Endothelial cell of umbilical vein (primary cell): Measurements from ENCODE around the gene PYURF. TPM values are rescaled to one million over a fixed set of nuclear protein-coding genes. Genes with fewer than 3 reads are reported as not detected.

Source experiments
- BruUV-seq: library from RNA; stranded (reverse); fragments of 400-500 nt; replicated peaks from 2 replicates; lab custom pipeline; 2021; lab: Mats Ljungman, UMichigan
- CTCF ChIA-PET: fragments of 300-600, 350-600 bp; sonication (Branson Sonifier 250); formaldehyde crosslinking; loops from one replicate; lab custom pipeline; 2021; ENCODE audit warnings: antibody characterized with exemption, inconsistent platforms; lab: Charles Lee
- POLR2A ChIA-PET: fragments of 300-600, 350-600 bp; sonication (Branson Sonifier 250); formaldehyde crosslinking; loops from one replicate; lab custom pipeline; 2021; ENCODE audit warnings: antibody characterized with exemption, inconsistent platforms; lab: Charles Lee
- DNase-seq: peaks from one replicate; pipeline ENCODE4 v3.0.0-alpha.2; 2011; ENCODE audit warnings: low read depth, low spot score
- FAIRE-seq: peaks from 2 replicates; lab custom pipeline; 2011; peaks lifted over from hg19 to GRCh38; lab: Jason Lieb, UNC
- H2AFZ ChIP-seq: 2 replicates; pipeline ENCODE4 v1.6.0; 2012; ENCODE audit warnings: low read depth, low read length, control low read depth, inconsistent platforms
- H3K27ac ChIP-seq: 2 replicates; pipeline ENCODE4 v1.5.1; 2011; ENCODE audit warnings: low read depth, mild to moderate bottlenecking, control low read depth, low read length, moderate library complexity; ENCODE audit not compliant: insufficient read depth
- H3K27me3 ChIP-seq, 2 experiments: 2 replicates each; pipeline versions ENCODE4 v1.6.0 to v1.6.1; 2011; ENCODE audit warnings: low read length in 2 of 2, mixed read lengths in 1 of 2; ENCODE audit not compliant: control insufficient read depth in 2 of 2, insufficient read depth in 2 of 2
- H3K36me3 ChIP-seq, 2 experiments: 2 replicates in 1 of 2; 3 replicates in 1 of 2; pipeline ENCODE4 v1.5.1; 2011; ENCODE audit warnings: low read length in 2 of 2, mild to moderate bottlenecking in 1 of 2, moderate library complexity in 1 of 2; ENCODE audit not compliant: control insufficient read depth in 2 of 2, insufficient read depth in 2 of 2; ENCODE audit errors: extremely low read depth in 1 of 2
- H3K4me1 ChIP-seq: 3 replicates; pipeline ENCODE4 v1.5.1; 2011; ENCODE audit warnings: mild to moderate bottlenecking, low read length; ENCODE audit not compliant: control insufficient read depth, insufficient read depth; ENCODE audit errors: extremely low read depth
- H3K4me2 ChIP-seq: 2 replicates; pipeline ENCODE4 v1.6.1; 2011; ENCODE audit warnings: low read length, control low read depth, mixed read lengths; ENCODE audit not compliant: insufficient read depth
- H3K4me3 ChIP-seq, 3 experiments: fragments of 200-600 bp in 1 of 3; sonication (generic), shearing (Covaris generic) in 1 of 3; replicated peaks in 1 of 3; 2 replicates each; pipeline ENCODE4 v1.5.1; 2011 to 2016; ENCODE audit warnings: control low read depth in 3 of 3, low read length in 3 of 3, mild to moderate bottlenecking in 2 of 3, inconsistent platforms in 1 of 3, low read depth in 1 of 3, moderate library complexity in 1 of 3; ENCODE audit not compliant: insufficient read depth in 1 of 3
- H3K79me2 ChIP-seq: 2 replicates; pipeline ENCODE4 v1.6.0; 2012; ENCODE audit warnings: low read length, inconsistent platforms; ENCODE audit not compliant: control insufficient read depth, insufficient read depth
- H3K9ac ChIP-seq: replicated peaks from 2 replicates; pipeline ENCODE3; 2011; ENCODE audit warnings: low read length, control low read depth; ENCODE audit not compliant: insufficient read depth; ENCODE audit errors: extremely low read depth
- H3K9me1 ChIP-seq: replicated peaks from 3 replicates; pipeline ENCODE4 v1.6.0; 2011; ENCODE audit warnings: mild to moderate bottlenecking, low read length; ENCODE audit not compliant: control insufficient read depth, insufficient read depth; ENCODE audit errors: extremely low read depth
- H3K9me3 ChIP-seq: replicated peaks from 2 replicates; pipeline ENCODE4 v1.5.1; 2012; ENCODE audit warnings: low read length, inconsistent platforms; ENCODE audit not compliant: control insufficient read depth, insufficient read depth
- H4K20me1 ChIP-seq: replicated peaks from 2 replicates; pipeline ENCODE3; 2011; ENCODE audit warnings: mild to moderate bottlenecking, low read length; ENCODE audit not compliant: control insufficient read depth, insufficient read depth; ENCODE audit errors: extremely low read depth
- EZH2 ChIP-seq: IDR thresholded peaks from 2 replicates; pipeline ENCODE4 v1.6.1; 2012; ENCODE audit warnings: borderline replicate concordance, low read depth, mild to moderate bottlenecking, moderate library complexity, low read length, inconsistent platforms; ENCODE audit not compliant: severe bottlenecking
- FOS ChIP-seq: IDR thresholded peaks from 2 replicates; pipeline ENCODE4 v1.6.1; 2011; ENCODE audit warnings: mild to moderate bottlenecking, low read length, moderate library complexity, borderline replicate concordance; ENCODE audit not compliant: insufficient read depth
- GATA2 ChIP-seq: IDR thresholded peaks from 2 replicates; pipeline ENCODE4 v1.7.0; 2011; ENCODE audit warnings: low read depth, mild to moderate bottlenecking, moderate library complexity, mixed read lengths, low read length; ENCODE audit not compliant: insufficient read length, insufficient read depth
- JUN ChIP-seq: IDR thresholded peaks from 2 replicates; pipeline ENCODE4 v1.6.1; 2011; ENCODE audit warnings: borderline replicate concordance, low read depth; ENCODE audit not compliant: insufficient read length, insufficient read depth
- MYC ChIP-seq: IDR thresholded peaks from one replicate; pipeline ENCODE4 v1.6.1; 2011; ENCODE audit warnings: mild to moderate bottlenecking, low read depth, low read length
- POLR2A ChIP-seq: IDR thresholded peaks from 2 replicates; pipeline ENCODE4 v1.6.1; 2012; ENCODE audit warnings: low read depth, mild to moderate bottlenecking, control low read depth, low read length
- POLR2AphosphoS5 ChIP-seq: IDR thresholded peaks from 2 replicates; pipeline ENCODE4 v1.6.1; 2012; ENCODE audit warnings: low read depth, mild to moderate bottlenecking, control low read depth, low read length, moderate library complexity; ENCODE audit not compliant: insufficient read depth
- dilution Hi-C: fragments of 300-500 bp; cut with MboI; formaldehyde crosslinking; loops from one replicate; pipeline ENCODE4 v1.15.0; 2019; ENCODE audit warnings: low sequenced_read_pairs; ENCODE audit not compliant: extremely low pct_ligation_motif_present
- intact Hi-C: fragments of 100-400 bp; cut with micrococcal nuclease; formaldehyde crosslinking; loops from one replicate; pipeline ENCODE4 v1.10.0; 2022
- polyA plus RNA-seq, 4 experiments: library from polyadenylated mRNA; depleted of rRNA in 3 of 4; stranded (reverse) in 3 of 4; unstranded in 1 of 4; fragments of >200 nt; gene quantifications; 2 replicates each; pipeline versions ENCODE4 v1.2.1 to v1.2.3, GENCODE V29; 2011 to 2012; ENCODE audit warnings: missing spikeins in 1 of 4
- total RNA-seq: library from RNA; stranded (reverse); gene quantifications from 2 replicates; pipeline ENCODE4 v1.2.3, GENCODE V29; 2021
- TF ChIP-seq, protein P1 (sequence below): IDR thresholded peaks from 2 replicates; pipeline ENCODE4 v1.6.1; 2011; ENCODE audit not compliant: insufficient read depth, insufficient read length
- TF ChIP-seq, protein P2 (sequence below), 2 donors: IDR thresholded peaks; 1 replicate in 1 of 2; 2 replicates in 1 of 2; pipeline ENCODE4 v1.5.1; 2011; ENCODE audit warnings: low read length in 2 of 2, mild to moderate bottlenecking in 2 of 2, moderate library complexity in 2 of 2, control low read depth in 1 of 2, inconsistent platforms in 1 of 2, low read depth in 1 of 2; ENCODE audit not compliant: insufficient read depth in 1 of 2; ENCODE audit errors: extremely low read depth in 1 of 2

The PYURF gene
- total and polyA plus RNA-seq, 2 donors (not counting 3 experiments of a cell fraction or from before 2014, with no cell fraction given): 59.1 to 79.7 TPM

- peaks cover 7% of the 10 kb centered on the region for H3K4me1 ChIP-seq
- intact Hi-C loops: loop anchor here (10.0 kb wide), 1 partner anchor 664 kb away; no protein-coding TSS in a partner anchor
- POLR2A ChIA-PET: no interaction called here
Observed at GRCh38 chr4:88518911-88519310, 4.7 kb downstream of the PYURF start.

More at GRCh38 chr4:88518911-88519310, 4.7 kb downstream of the PYURF start:
- Histone ChIP-seq H3K36me3 (peaks cover 0 to 3% of the 10 kb centered on the region in 2 experiments), H3K27ac (no peak overlapping the region), H3K4me3 (no peak overlapping the region), H3K9me3 (no peaks in the 10 kb centered on the region), H2AFZ (no peak overlapping the region), H3K4me2 (no peak overlapping the region), H3K9ac (no peak overlapping the region), H4K20me1 (no peaks in the 10 kb centered on the region), H3K27me3 (no peaks in the 10 kb centered on the region), H3K9me1 (no peaks in the 10 kb centered on the region), H3K79me2 (peaks cover 21% of the 10 kb centered on the region)
- dilution Hi-C loops: no loop called here
- no TSS peak for BruUV-seq
- CTCF ChIA-PET: interaction anchor here (0.8 to 16.1 kb wide), 4 partner anchors 20 to 307 kb away, joined by 3 to 519 read pairs (median 4); no protein-coding TSS in a partner anchor
- no peak for TF ChIP-seq EZH2
- no peak for TF ChIP-seq POLR2A
- TF ChIP-seq FOS: no peak
- no peak for TF ChIP-seq POLR2AphosphoS5
- no peak for TF ChIP-seq GATA2
- TF ChIP-seq, protein P1, sequence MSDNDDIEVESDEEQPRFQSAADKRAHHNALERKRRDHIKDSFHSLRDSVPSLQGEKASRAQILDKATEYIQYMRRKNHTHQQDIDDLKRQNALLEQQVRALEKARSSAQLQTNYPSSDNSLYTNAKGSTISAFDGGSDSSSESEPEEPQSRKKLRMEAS: no peak
- TF ChIP-seq JUN: no peak
- no peak for TF ChIP-seq MYC
- TF ChIP-seq, protein P2, sequence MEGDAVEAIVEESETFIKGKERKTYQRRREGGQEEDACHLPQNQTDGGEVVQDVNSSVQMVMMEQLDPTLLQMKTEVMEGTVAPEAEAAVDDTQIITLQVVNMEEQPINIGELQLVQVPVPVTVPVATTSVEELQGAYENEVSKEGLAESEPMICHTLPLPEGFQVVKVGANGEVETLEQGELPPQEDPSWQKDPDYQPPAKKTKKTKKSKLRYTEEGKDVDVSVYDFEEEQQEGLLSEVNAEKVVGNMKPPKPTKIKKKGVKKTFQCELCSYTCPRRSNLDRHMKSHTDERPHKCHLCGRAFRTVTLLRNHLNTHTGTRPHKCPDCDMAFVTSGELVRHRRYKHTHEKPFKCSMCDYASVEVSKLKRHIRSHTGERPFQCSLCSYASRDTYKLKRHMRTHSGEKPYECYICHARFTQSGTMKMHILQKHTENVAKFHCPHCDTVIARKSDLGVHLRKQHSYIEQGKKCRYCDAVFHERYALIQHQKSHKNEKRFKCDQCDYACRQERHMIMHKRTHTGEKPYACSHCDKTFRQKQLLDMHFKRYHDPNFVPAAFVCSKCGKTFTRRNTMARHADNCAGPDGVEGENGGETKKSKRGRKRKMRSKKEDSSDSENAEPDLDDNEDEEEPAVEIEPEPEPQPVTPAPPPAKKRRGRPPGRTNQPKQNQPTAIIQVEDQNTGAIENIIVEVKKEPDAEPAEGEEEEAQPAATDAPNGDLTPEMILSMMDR (IDR thresholded peaks at IDR 0.05; ENCODE audit: extremely low read depth in 1 of 2, insufficient read depth in 1 of 2, low read depth in 1 of 2, low read length in 2 of 2): no peak
- no peak for DNase-seq
- no peak for FAIRE-seq
